K562 (cell line): ENCODE results near the gene PAFAH1B2. TPM values are rescaled to one million over a fixed set of nuclear protein-coding genes. Genes with fewer than 3 reads are reported as not detected.

Source experiments
- ATF1 ChIP-seq, 2 experiments: fragments of 450-650 bp in 1 of 2; IDR thresholded peaks; 2 replicates each; pipeline ENCODE4 v1.6.1; 2016; ENCODE audit warnings: missing compliant biosample characterization in 1 of 2, missing genetic modification characterization in 1 of 2
- CHD2 ChIP-seq: IDR thresholded peaks from 2 replicates; pipeline ENCODE4 v1.6.1; 2011; ENCODE audit warnings: low read depth, low read length
- CREM ChIP-seq: IDR thresholded peaks from 2 replicates; pipeline ENCODE4 v1.6.1; 2014; ENCODE audit warnings: antibody characterized with exemption, low read depth
- CTBP1 ChIP-seq: fragments of 450-650 bp; IDR thresholded peaks from 2 replicates; pipeline ENCODE4 v1.6.1; 2016; ENCODE audit warnings: borderline replicate concordance
- ELK1 ChIP-seq: sonication (generic); formaldehyde crosslinking; IDR thresholded peaks from 2 replicates; pipeline ENCODE4 v1.8.1; 2022; ENCODE audit warnings: missing genetic modification reagents
- FOXO4 ChIP-seq: fragments of 450-650 bp; formaldehyde crosslinking; IDR thresholded peaks from 2 replicates; pipeline ENCODE4 v1.4.0; 2020; ENCODE audit warnings: mild to moderate bottlenecking, moderate library complexity
- KAT2B ChIP-seq: IDR thresholded peaks from one replicate; pipeline ENCODE4 v1.6.1; 2012; ENCODE audit warnings: low read depth, mild to moderate bottlenecking, control low read depth, inconsistent platforms, low read length, moderate library complexity
- KLF13 ChIP-seq: fragments of 450-650 bp; IDR thresholded peaks from 2 replicates; pipeline ENCODE4 v1.6.1; 2016; ENCODE audit warnings: missing genetic modification characterization, low read depth, mild to moderate bottlenecking, missing compliant biosample characterization, moderate library complexity, borderline replicate concordance
- LEF1 ChIP-seq: fragments of 450-650 bp; IDR thresholded peaks from 2 replicates; pipeline ENCODE4 v1.6.1; 2016; ENCODE audit warnings: mild to moderate bottlenecking
- NR2C1 ChIP-seq, 2 experiments: fragments of 450-650 bp; IDR thresholded peaks; 2 replicates each; pipeline ENCODE4 v1.6.1; 2017; ENCODE audit warnings: mild to moderate bottlenecking in 2 of 2, antibody characterized with exemption in 1 of 2, inconsistent platforms in 1 of 2, missing compliant biosample characterization in 1 of 2, missing genetic modification characterization in 1 of 2
- PREB ChIP-seq: sonication (generic); formaldehyde crosslinking; IDR thresholded peaks from 2 replicates; pipeline ENCODE4 v1.8.1; 2023; ENCODE audit warnings: mild to moderate bottlenecking, missing genetic modification reagents
- RBBP5 ChIP-seq: fragments of 200-600 bp; sonication (generic); IDR thresholded peaks from 2 replicates; pipeline ENCODE4 v1.6.1; 2012; ENCODE audit warnings: borderline replicate concordance, mild to moderate bottlenecking, low read length, control low read depth, inconsistent platforms; ENCODE audit not compliant: insufficient read depth, poor library complexity, severe bottlenecking
- RBFOX2 ChIP-seq: fragments of 200-400 bp; formaldehyde crosslinking; IDR thresholded peaks from 2 replicates; pipeline ENCODE4 v1.6.1; 2017; ENCODE audit warnings: low read depth, mild to moderate bottlenecking, low read length, moderate library complexity
- SIX5 ChIP-seq, 2 experiments: IDR thresholded peaks; 2 replicates each; pipeline ENCODE4 v1.6.1; 2011; ENCODE audit warnings: low read length in 2 of 2, borderline replicate concordance in 1 of 2, low read depth in 1 of 2, mild to moderate bottlenecking in 1 of 2, moderate library complexity in 1 of 2; ENCODE audit not compliant: insufficient read depth in 1 of 2
- SMAD1 ChIP-seq: fragments of 150-350 bp; IDR thresholded peaks from 2 replicates; pipeline ENCODE4 v1.6.1; 2014; ENCODE audit warnings: low read length, low read depth; ENCODE audit not compliant: partially characterized antibody
- TEAD4 ChIP-seq, 2 experiments: sonication (generic) in 1 of 2; formaldehyde crosslinking in 1 of 2; IDR thresholded peaks; 2 replicates each; pipeline versions ENCODE4 v1.6.1 to v1.8.0; 2012 to 2022; ENCODE audit warnings: borderline replicate concordance in 1 of 2, inconsistent platforms in 1 of 2, low read length in 1 of 2, mild to moderate bottlenecking in 1 of 2, missing genetic modification reagents in 1 of 2
- ZBED1 ChIP-seq: IDR thresholded peaks from 2 replicates; pipeline ENCODE4 v1.6.1; 2014
- ZKSCAN3 ChIP-seq: fragments of 250-450 bp; sonication (Bioruptor Pico); IDR thresholded peaks from 2 replicates; pipeline ENCODE4 v1.4.0; 2020
- ZNF561 ChIP-seq: fragments of 450-650 bp; formaldehyde crosslinking; conservative IDR thresholded peaks from 2 replicates; pipeline ENCODE4 v1.4.0; 2020; ENCODE audit warnings: mild to moderate bottlenecking, moderate library complexity
- ZNF707 ChIP-seq: fragments of 250-450 bp; sonication (Bioruptor Pico); conservative IDR thresholded peaks from 2 replicates; pipeline ENCODE4 v1.8.0; 2022; ENCODE audit warnings: inconsistent platforms, mild to moderate bottlenecking, moderate library complexity
- polyA plus RNA-seq, 8 experiments: library from polyadenylated mRNA; depleted of rRNA in 4 of 8; stranded (reverse) in 5 of 8; unstranded in 3 of 8; fragments of >200 nt; fragmentation: Nextera tagmentation in 2 of 8; fragmentation: Illumina TruSeq in 1 of 8; extraction: Ambion mirVana in 2 of 8; extraction: Trizol in 1 of 8; gene quantifications; 2 replicates each; pipeline versions ENCODE4 v1.2.1 to v1.2.3, GENCODE V29; 2011 to 2014; ENCODE audit warnings: inconsistent platforms in 1 of 8, missing spikeins in 1 of 8
- total RNA-seq, 7 experiments: library from RNA; depleted of rRNA in 6 of 7; stranded (reverse); fragments of >200 nt in 6 of 7; fragmentation: Illumina TruSeq in 2 of 7; extraction: Trizol in 2 of 7; gene quantifications; 2 replicates each; pipeline versions ENCODE4 v1.2.1 to v1.2.3, GENCODE V29; 2011 to 2021; ENCODE audit warnings: low replicate concordance in 1 of 7
- TF ChIP-seq, protein P1 (sequence below), 3 experiments: fragments of 200-800 bp in 1 of 3; fragments of 250-450 bp in 1 of 3; fragments of 450-650 bp in 1 of 3; sonication (Bioruptor Pico) in 1 of 3; sonication (Bioruptor generic) in 1 of 3; formaldehyde crosslinking in 1 of 3; IDR thresholded peaks; 2 replicates each; pipeline versions ENCODE4 v1.6.1 to v1.8.0; 2016 to 2022; ENCODE audit warnings: mild to moderate bottlenecking in 2 of 3, missing genetic modification characterization in 2 of 3, missing compliant biosample characterization in 1 of 3, moderate library complexity in 1 of 3

The PAFAH1B2 gene
- total and polyA plus RNA-seq, 9 of the 15 experiments (the other 6 are each of a cell fraction or from before 2014, with no cell fraction given): 27.8 to 94.7 (median 64.9) TPM

DNA sequence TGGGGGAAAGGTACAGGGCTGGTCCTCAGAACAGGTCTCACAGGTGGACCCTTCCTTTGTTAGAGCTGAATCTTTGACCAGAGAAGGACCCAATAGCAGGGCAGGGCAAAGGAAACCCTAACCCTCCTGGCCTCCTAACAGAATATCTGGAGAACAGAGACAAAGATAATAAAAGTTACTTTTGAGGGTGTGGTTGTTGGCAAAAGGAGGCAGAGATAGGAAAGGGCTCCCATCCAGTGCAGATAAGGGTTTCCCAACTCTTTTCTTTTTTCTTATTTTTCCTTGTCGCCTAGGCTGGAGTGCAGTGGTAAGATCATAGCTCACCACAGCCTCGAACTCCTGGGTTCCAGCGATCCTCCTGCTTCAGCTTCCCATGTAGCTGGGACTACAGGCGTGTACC, 75.9 kb downstream of the PAFAH1B2 start (continued):
- TF ChIP-seq SIX5 (IDR thresholded peaks at IDR 0.05; ENCODE audit: borderline replicate concordance in 1 of 2, insufficient read depth in 1 of 2, low read depth in 1 of 2, low read length in 2 of 2): no peak
- TF ChIP-seq SMAD1: no peak
- TF ChIP-seq ZBED1: no peak
- no peak for TF ChIP-seq ZNF707
- TF ChIP-seq PREB (CRISPR knock-in tag): no peak
- no peak for TF ChIP-seq CREM
- peak; percentile 78 for TF ChIP-seq TEAD4 (IDR thresholded peaks at IDR 0.05; ENCODE audit: low read length)
- no peak for TF ChIP-seq TEAD4 (CRISPR knock-in tag; IDR thresholded peaks at IDR 0.05; ENCODE audit: borderline replicate concordance)
- TF ChIP-seq CHD2: no peak
- no peak for TF ChIP-seq ELK1 (CRISPR knock-in tag)
- TF ChIP-seq RBFOX2: no peak
- peak; percentile 17; the same call in 1 of the 2 replicates for TF ChIP-seq CTBP1
- TF ChIP-seq, protein P1, sequence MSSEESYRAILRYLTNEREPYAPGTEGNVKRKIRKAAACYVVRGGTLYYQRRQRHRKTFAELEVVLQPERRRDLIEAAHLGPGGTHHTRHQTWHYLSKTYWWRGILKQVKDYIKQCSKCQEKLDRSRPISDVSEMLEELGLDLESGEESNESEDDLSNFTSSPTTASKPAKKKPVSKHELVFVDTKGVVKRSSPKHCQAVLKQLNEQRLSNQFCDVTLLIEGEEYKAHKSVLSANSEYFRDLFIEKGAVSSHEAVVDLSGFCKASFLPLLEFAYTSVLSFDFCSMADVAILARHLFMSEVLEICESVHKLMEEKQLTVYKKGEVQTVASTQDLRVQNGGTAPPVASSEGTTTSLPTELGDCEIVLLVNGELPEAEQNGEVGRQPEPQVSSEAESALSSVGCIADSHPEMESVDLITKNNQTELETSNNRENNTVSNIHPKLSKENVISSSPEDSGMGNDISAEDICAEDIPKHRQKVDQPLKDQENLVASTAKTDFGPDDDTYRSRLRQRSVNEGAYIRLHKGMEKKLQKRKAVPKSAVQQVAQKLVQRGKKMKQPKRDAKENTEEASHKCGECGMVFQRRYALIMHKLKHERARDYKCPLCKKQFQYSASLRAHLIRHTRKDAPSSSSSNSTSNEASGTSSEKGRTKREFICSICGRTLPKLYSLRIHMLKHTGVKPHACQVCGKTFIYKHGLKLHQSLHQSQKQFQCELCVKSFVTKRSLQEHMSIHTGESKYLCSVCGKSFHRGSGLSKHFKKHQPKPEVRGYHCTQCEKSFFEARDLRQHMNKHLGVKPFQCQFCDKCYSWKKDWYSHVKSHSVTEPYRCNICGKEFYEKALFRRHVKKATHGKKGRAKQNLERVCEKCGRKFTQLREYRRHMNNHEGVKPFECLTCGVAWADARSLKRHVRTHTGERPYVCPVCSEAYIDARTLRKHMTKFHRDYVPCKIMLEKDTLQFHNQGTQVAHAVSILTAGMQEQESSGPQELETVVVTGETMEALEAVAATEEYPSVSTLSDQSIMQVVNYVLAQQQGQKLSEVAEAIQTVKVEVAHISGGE (CRISPR knock-in tag; IDR thresholded peaks at IDR 0.05): 0 out of 6 replicates have a peak, but pooled peaks of 1 of the 3 experiments have one; percentile 40
- no peak for TF ChIP-seq LEF1
- no peak for TF ChIP-seq NR2C1 (IDR thresholded peaks at IDR 0.05)
- no peak for TF ChIP-seq NR2C1 (tag; IDR thresholded peaks at IDR 0.05)
- TF ChIP-seq ZKSCAN3: no peak
- TF ChIP-seq ZNF561 (CRISPR knock-in tag): no peak
- no peak for TF ChIP-seq FOXO4
- no peak for TF ChIP-seq RBBP5
- no peak for TF ChIP-seq KAT2B
- TF ChIP-seq ATF1 (CRISPR knock-in tag; IDR thresholded peaks at IDR 0.05): no peak
- no peak for TF ChIP-seq ATF1 (tag; IDR thresholded peaks at IDR 0.05)
- TF ChIP-seq KLF13 (tag): no peak
